Kidney tubule cell (primary cell): ENCODE measurements around the gene NKD1.

Experiments
- DNase-seq: peaks from one replicate; pipeline ENCODE4 v3.0.0-alpha.2; 2018; ENCODE audit warnings: low spot score

NKD1 gene

DNA sequence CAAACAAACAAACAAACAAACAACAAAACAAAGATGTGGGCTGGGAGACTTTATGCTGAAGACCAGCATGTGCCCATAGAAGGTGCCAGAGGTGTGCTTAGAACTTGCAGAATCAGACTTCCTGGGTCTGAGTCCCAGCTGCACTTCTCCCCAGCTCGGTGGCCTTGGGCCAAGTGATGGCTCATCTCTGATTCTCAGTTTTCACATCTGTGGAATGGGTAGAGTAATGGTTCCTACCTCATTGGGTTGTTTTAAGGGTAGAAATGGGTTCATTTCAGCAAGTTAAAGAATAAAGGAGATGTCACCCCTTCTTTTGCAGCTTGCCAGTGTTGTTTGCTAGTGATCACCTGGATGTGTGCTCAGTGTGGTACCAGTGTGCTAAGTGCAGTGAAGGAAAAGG lies 10.7 kb downstream of the NKD1 start:
- no peak for DNase-seq

DNA sequence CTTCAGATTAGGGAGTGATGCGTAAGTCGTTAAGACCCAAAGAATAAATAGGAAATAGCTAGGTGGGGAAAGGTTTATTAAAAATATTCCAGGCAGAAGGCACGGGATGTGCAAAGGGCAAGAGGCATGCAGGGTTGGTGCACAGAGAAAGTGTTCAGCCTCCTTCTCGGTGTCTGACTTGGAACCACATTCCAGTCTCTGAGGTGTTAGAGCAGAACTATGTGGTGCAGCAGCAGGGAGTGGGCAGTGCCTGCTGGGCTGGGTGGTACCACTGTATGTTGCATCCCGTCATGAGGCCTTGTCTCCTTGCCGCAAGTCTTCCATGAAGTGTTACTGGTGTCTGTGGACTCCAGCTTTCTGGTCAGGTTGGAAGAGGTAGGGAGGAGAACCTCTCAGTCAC lies 11.1 kb downstream of the NKD1 start:
- no peak for DNase-seq

DNA sequence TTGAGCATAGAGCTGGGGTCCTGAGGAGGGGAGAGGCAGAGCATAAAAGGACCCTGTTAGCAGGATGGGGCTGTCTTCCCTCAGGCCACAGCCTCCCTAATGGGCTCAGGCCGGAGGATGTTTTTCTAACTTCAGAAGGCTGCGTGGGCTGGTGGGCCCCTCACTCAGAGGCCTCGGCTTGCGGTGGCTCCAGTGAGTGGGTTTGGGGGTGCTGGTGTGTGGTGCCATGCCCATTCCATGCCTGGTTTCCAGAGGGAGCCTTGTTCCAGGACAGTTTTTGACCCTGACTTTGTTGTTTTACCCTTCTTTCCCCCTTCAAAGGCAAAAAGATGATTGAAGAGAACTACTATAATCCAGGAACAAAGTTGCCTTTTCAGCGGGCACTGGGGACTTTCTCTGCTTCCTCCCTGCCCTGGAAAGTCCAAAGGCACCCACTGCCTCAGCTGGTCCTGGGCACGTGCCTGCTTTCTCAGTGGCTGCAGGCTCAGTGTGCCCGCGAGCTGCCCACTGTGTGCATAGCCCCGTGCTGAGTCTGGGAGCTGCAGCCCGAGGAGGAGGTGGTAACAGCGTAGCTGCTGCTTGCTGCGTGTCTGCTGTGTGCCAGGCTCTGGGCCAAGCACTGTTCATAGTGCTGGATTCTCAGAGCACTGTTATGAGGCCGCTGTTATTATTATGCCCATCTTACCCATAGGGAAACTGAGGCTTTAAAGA lies 11.8 kb downstream of the NKD1 start:
- no peak for DNase-seq

DNA sequence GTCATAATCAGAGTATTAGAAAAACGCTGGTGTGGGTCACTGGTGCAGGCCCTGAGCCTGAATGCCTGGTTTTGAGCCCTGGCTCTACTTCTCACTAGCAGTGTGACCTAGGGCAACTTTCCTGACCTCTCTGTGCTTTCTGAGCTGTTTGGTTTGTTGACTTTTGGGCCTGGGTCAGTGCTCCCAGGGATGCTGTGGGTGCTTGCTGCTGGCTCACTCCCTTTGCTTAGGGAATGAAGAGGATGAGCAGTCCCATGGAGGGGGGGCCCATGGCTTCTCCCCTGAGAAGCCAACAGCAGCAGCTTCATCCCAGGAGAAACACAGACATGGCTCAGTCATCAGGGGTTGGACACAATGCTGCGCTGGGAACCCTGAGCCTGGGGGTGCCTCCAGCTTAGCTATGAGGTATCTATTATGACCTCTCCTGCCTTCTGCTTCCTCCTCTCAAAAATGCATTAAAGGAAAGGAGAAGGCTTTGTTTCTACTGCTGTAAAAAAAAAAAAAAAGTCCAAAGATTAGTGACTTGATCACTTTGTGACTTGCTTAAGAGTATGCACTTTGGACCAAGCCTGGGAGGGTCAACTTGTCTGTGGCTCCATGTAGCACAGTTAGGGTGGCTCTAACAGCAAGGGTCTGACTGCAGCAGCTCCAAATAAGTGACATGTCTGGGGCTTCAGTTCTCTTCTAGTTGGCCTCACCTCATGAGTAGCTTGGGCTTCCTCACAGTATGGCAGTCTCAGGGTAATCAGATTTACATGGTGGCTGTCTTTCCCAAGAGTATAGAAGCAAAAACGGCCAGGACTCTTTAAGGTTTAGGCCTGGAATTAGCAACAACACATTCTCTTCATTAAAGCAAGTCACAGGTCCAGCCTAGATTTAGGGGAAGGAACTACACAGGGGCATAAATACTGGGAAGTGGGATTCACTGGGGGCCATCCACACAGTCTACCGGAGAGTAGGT lies 13.0 kb downstream of the NKD1 start:
- DNase-seq = no peak

DNA sequence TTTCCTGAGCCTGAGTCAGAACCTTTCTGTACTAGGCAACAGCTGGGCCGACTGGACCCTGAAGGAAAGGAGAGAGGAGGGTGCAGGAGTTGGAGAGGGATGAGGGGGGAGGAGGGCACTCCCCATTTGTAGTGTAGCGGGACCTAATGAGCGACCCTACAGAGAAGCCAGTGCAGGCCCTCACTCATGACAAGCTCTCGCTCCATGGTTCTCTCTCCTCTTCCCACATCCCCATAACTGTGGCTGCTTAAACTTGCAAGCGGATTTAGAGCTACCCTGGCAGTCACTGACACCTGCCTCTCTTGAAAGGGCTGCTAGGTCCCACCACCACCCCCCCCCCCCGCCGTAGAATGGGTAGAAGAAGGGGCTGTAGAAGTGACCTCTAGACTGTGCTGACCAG lies 14.5 kb downstream of the NKD1 start:
- DNase-seq = no peak

DNA sequence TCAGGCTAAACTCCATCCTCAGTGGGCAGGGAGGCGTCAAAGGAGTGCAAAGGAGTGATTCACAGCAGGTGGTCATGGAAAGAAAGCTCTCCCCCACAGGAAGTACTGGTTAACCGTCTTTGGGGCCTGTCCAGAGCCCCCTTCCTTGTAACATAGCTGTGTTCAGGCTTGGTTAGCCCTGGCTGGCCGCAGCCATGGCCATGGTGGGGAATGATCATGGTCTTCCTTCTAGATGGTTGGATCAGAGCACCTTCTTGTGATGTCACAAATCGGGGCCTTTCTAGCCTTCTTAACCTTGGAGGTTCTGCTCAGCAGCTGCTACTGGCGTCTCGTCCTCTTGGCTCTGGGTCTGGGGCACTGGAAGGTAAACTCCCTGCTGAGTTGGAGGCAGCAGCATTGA lies 15.8 kb downstream of the NKD1 start:
- no peak for DNase-seq

DNA sequence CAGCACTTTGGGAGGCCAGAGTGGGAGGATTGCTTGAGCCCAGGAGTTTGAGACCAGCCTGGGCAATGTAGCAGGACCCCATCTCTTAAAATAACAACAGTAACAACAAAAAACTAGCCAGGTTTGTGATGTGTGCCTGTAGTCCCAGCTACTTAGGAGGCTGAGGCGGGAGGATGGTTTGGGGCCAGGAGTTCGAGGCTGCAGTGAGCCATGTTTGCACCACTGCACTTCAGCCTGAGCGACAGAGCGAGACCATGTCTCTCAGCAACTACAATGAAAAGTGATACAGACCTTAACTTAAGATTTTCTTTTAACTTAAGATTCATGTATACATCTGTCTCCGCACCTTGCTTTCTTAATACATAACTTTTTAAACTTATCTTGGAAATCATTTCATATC lies 17.2 kb downstream of the NKD1 start:
- DNase-seq = no peak

DNA sequence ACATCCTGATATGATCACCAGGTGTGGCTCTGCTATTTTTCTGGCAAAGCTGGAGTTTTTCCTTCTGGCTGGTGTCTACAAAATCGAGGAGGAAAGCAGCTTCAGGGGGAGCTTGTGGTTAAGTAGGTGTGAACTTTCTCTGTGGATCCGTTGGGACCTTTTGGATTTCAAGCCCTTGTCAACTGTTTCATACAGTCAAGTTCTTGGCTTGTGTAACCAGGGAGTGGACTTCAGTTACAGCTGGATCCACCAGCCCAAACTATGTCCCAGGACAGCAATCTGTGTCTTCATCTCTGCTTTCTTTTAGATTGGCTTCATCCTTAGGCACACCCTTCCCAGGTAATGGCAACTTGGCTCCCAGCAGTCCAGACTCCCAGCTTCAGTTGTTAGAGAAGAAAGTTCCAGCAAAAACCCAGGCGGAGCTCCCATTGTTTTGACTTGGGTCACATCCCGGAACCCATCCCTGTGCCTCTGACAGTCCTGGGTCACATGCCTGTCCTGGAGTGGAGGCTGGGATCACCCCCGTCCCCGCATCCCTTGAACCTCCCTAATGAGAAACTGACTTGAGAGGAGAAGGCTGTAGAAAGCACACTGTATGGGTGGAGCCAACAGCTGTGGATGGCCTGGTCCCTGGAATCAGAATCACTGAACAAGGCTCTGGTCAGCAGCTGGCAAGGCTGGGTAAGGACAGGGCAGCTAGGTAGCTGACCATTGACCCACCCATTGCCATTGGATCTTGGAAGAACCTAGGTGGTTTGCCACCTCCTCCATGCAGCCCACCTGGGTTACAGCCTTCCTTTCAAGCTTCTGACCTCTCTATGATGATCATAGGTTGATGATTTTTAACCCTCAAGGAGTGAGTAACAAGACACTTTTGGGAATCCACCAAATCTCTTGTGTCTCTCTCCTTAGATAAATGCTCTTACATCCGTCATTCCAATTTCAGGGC lies 18.1 kb downstream of the NKD1 start:
- DNase-seq = no peak

DNA sequence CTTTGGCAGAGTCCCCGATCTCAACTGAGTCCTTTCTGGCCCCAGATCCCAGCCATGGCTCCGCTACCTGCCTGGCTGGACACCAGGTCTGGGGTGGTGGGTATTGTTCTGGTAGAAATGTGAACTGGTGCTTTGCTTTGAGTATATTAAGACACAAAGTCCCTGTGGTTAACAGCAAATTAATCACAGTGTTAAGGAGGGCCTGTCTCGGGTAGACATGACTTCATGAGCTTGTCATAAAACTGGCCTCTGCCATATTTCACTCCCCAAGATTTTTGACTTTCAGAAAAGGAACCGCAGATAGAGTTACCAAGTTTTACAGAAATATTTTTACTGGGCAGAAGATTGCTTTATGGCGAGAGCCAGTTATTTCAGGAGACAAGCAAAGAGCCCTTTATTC lies 19.5 kb downstream of the NKD1 start:
- no peak for DNase-seq

DNA sequence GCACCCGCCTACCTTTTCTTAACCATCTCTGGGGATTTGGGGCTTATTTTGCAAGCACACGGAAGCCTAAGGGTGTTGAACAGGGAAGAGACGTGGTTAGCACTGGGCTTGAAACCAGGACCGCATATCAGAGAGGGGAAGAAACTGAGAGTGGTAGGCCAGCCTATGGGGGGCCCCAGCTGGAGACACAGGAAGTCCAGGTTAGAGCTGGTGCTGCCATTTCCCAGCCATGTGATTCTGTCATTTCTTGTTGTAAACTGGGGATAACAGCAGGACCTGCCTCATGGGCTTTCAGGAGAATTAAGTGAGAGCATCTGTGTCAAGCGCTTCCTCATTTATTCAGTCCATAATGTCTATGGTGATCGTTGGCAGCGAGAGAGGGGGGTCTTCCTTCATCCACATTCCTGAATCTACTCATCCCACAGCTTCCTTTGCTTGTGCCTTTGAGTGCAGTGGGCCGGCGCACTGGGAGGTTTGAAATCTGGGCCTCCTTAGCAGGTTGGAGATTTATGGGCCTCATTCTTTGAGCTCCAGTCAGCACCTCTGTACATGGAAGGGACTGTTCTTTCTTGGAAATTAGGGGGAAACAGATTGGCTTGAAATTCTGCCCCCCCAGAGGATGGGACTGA lies 20.1 kb downstream of the NKD1 start:
- no peak for DNase-seq

DNA sequence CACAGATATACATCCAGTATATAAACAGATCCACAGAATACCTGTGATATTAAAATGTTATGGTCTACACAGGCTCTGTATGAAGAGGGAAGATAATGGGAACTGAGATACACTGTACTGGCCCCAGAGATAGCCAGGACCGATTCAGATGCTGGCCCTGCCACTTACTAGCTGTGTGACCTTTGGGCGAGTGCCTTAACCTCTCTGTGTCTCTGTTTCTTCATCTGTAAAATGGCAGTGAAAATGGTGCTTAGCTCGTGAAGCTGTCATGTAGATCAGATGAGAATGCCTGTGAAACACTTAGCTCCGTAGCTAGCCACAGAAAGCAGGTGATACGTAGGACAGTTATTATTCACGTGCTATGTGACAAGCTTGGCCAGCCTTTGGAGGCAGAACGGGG lies 22.2 kb downstream of the NKD1 start:
- DNase-seq = no peak

DNA sequence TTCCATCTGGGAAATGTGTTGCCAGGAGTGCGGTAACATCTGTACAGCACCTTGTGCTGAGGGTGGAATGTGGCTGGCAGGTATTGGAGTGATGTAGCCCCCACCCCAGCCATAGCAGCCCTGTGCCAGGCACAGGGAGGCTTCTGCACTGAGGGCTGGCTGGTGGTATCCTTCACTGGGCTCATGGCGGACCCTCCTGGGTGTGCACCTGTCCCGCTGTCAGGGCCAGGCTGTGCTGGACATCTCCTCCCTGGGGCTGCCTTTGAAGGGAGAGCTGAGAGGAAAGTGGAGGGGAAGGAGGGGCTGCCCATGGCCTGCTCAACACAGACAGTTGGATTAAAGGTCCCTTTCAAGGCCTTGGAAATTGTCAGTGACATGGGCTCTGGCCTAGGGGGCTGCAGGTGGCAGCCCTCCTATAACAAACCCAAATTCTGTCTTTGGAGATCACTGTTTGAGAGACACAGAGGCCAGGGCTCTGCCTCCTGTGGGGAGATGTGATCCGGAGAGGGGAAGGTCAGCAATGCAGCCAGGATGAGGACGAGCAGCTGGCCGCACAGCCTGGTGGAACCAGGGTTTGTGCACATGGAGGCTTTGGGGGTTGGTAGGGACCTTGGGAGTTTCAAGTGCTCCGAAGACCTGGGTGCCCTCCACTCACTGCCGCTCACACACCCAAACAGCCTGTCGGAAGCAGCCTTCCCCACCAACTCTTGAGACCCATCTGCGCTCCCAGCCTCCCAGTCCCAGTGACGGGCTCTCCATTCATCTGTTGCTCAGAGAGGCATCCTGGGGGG lies 22.8 kb downstream of the NKD1 start:
- DNase-seq = no peak

DNA sequence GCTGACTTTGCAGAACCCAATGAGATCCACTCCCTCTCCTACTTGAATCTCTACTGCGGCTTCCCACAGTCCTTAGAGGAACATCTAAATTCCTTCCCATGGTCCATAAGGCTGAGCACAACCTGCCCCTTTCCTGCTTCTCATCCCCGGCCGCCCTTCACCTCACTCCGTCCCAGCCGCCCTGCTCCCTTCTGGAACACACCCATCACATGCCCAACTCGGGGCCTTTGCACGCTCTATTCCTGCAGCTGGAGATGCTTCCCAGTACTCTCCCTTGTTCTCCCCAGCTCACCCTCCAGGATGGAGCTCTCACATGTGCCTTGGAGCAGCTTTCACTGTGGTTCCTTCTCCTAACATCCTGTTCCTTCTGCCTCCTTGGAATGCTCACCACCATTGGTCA lies 23.6 kb downstream of the NKD1 start:
- no peak for DNase-seq

DNA sequence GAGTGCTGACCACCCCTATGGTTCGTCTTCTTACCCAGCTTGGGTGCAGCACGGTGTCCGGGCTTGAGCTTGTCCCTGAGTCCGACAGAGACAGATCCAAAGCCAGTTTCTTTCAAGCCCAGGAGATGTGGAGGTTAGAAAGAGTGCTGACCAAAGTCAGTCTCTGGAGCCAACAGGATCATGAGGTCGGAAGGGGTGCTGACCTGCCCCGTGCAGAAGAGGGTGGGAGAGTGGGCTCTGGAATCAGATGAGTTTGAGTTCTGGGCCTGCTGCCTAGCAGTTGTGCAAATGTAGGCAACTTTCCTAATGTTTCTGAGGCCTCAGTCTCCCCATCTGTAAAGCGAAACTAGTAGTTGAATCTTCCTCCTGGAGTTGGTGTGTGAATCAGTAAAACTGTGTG lies 24.5 kb downstream of the NKD1 start:
- DNase-seq = no peak

DNA sequence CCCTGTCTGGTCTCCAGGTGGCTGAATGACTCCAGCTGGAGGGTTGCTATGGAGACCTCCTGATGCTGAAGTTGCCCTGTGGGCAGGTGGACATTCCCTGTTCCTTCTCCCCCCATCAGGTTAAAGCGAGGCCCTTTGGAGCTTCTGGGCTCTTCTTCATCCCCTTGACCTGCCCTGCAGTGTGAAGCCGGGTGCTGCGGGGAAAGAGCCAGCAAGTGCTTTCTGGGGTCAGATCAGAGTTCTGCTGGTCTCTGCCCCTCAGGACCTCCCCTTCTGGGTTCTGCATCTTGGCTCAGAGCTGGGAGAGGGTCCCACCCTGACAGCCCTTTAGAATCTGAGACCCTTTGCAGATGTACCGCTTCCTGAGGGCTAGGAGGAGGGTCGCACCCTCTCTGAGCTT lies 25.1 kb downstream of the NKD1 start:
- DNase-seq = no peak

DNA sequence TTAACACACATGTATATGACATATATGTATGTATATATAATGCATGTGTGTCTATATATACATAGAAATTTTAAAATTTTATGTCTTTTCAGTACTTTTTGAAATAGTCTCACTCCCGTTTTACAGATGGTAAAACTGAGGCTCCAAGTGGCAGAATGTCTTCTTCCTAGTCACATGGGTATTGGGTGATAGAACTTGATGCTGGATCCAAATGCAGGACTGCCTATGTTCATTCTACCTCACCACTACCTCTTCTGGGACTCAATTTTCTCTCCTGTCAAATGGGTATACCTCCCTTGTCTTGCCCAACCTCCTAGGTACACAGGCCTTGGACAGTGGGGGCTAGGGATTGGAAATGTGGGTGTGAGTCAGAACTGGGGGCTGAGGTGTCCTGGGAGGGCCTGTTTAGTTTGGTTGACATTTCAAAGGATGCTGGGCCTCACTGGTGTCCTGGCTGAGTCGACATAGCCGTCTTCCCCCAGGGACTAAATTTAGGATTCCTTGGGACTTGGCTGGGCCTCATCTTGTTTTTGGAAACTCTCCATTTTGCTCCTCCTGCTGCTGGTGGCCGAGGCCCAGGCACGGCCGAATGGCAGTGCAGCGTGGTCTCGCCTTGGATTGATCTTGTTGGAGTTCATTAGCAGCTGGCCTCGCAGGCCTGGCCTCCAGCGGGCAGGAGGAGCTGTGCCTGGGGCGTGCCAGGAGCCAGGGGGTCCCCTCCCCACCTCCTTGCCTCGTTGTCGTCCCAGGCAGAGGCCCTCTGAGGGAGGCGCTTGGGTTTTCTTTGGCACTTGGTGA lies 25.9 kb downstream of the NKD1 start:
- no peak for DNase-seq

DNA sequence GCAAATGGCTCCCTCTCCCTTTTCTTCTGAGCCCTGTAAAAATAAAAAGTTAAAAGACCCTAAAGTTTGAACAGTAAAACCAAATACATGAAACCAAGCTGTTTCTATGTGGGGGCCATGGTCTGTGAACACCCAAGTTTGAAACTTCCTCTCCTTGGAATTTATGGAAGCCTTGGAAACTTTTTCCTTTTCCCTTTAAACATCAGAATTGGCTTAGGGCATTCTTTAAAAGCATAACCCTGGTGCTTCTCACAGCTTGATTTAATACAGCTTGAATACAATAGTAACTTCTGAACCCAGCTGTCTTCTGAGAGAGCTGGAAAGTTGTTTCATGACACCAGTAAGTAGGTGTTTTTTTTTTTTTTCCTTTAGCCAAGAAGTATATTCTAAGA lies 26.5 kb downstream of the NKD1 start:
- no peak for DNase-seq

DNA sequence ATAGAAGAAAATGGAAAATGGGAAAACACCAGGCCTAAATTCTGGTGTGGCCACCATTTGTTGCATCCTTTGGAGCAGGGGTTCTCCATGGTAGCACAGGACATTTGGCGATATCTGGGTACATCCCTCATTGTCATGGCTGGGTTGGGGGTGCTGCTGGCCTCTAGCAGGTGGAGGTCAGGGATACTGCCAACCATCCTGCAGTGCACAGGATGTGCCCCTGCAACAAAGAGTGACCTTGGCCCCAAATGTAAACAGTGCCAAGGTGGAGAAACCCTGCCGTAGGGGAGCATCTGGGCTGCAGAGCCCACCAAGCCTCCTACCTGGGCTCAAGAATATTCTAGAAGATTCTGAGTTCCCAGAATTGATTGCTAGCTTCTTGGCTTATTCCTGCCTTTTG lies 27.5 kb downstream of the NKD1 start:
- no peak for DNase-seq

DNA sequence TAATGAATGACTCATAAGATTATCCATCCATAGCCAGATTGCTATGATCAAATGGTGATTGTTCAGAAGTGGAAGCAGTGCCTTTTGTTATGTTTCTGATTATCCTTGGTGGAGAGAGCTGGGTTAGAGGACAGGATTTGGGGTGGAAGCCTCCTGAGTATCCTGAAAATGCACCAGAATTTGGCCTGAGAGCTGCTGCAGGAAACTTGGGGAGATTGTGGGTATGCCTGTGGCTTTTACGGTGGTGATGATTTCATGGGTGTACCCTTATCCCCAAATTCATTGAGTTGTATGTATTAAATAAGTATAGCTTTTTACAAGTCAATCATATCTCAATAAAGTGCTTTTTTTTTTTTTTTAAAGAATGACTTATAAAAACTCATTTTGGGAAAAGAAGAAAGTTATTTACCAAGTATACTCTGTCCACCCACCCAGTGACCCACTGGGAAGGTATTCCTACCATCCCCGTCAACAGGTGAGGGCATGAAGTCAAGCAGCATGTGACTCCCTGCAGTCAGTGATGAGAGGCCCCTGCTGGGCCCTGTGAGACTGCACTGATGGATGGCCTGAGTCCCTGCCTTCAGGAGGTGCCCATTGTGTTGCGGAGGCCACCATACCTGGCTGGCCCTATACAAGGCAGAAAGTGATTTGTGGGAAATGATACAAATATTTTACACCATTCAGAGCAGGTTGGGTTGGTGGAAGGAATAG lies 28.4 kb downstream of the NKD1 start:
- DNase-seq = no peak

DNA sequence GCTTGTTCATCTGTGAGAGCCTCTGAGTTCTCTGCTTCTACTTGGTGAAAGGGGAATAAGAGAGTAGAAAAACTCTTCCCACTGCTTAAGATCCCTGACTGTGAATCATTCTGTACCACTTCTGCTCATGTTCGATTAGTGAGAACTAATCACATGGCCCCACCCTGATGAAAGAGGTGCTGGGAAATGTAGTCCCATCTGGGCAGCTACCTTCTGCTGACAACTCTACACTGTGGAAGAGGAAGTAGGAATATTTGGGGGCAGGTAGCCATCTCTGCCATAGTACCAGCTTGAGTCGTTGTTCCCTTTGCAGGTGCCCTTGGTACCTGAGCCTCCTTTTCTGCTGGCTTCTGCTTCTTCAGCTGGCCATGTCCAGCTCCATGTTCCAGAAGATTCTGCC lies 29.9 kb downstream of the NKD1 start:
- DNase-seq = no peak
